Panc1 (cell line): ENCODE results near the gene TBC1D22B. TPM values are rescaled to one million over a fixed set of nuclear protein-coding genes. Genes with fewer than 3 reads are reported as not detected.

Experiments used
- ATAC-seq: fragments of 200-7000 bp; cut with Tn5 transposase; 2 replicates; pipeline ENCODE4 v1.9.1; 2020; ENCODE audit warnings: mild to moderate bottlenecking, moderate library complexity
- BruUV-seq: library from RNA; stranded (reverse); fragments of 400-500 nt; replicated peaks from 2 replicates; lab custom pipeline; 2021; lab: Mats Ljungman, UMichigan
- CTCF ChIA-PET: fragments of 300-600 bp; sonication (Branson Sonifier 250); formaldehyde crosslinking; loops from one replicate; lab custom pipeline; 2022; ENCODE audit warnings: antibody characterized with exemption; lab: Charles Lee
- POLR2A ChIA-PET: fragments of 300-600 bp; sonication (Branson Sonifier 250); formaldehyde crosslinking; loops from one replicate; lab custom pipeline; 2022; ENCODE audit warnings: antibody characterized with exemption; lab: Charles Lee
- DNase-seq: peaks from one replicate; pipeline ENCODE4 v3.0.0-alpha.2; 2010; ENCODE audit warnings: low read depth, low spot score
- H3K27ac ChIP-seq: 2 replicates; pipeline ENCODE4 v1.5.1; 2011; ENCODE audit warnings: mild to moderate bottlenecking, low read length, inconsistent platforms
- H3K27me3 ChIP-seq: fragments of 200-500 bp; sonication (Bioruptor generic); 2 replicates; pipeline ENCODE4 v1.6.0; 2014; ENCODE audit warnings: low read length, inconsistent platforms; ENCODE audit not compliant: control insufficient read depth, insufficient read depth
- H3K36me3 ChIP-seq: fragments of 200-500 bp; sonication (Bioruptor generic); 2 replicates; pipeline ENCODE4 v1.5.1; 2014; ENCODE audit warnings: inconsistent platforms, mild to moderate bottlenecking, low read length, moderate library complexity; ENCODE audit not compliant: control insufficient read depth, insufficient read depth
- H3K4me1 ChIP-seq: 2 replicates; pipeline ENCODE4 v1.5.1; 2011; ENCODE audit warnings: inconsistent platforms, mild to moderate bottlenecking, low read length, moderate library complexity; ENCODE audit not compliant: control insufficient read depth, insufficient read depth
- H3K4me3 ChIP-seq, 2 experiments: 2 replicates each; pipeline ENCODE4 v1.5.1; 2011 to 2012; ENCODE audit warnings: low read depth in 2 of 2, low read length in 2 of 2, mild to moderate bottlenecking in 2 of 2, inconsistent platforms in 1 of 2, moderate library complexity in 1 of 2
- H3K9me3 ChIP-seq: fragments of 200-500 bp; sonication (Bioruptor generic); 2 replicates; pipeline ENCODE4 v1.5.1; 2014; ENCODE audit warnings: low read depth, mild to moderate bottlenecking, inconsistent platforms, low read length, moderate library complexity; ENCODE audit not compliant: control insufficient read depth, insufficient read depth
- CTCF ChIP-seq: fragments of 450-650 bp; IDR thresholded peaks from 2 replicates; pipeline ENCODE4 v1.5.1; 2017; ENCODE audit warnings: mild to moderate bottlenecking
- POLR2AphosphoS5 ChIP-seq: IDR thresholded peaks from 2 replicates; pipeline ENCODE4 v1.6.1; 2012; ENCODE audit warnings: mild to moderate bottlenecking, low read depth, low read length, moderate library complexity
- REST ChIP-seq, 2 experiments: IDR thresholded peaks; 2 replicates each; pipeline ENCODE4 v1.6.1; 2011 to 2012; ENCODE audit warnings: low read depth in 2 of 2, control low read depth in 1 of 2, low read length in 1 of 2, mild to moderate bottlenecking in 1 of 2, moderate library complexity in 1 of 2; ENCODE audit not compliant: insufficient read depth in 1 of 2
- SIN3A ChIP-seq: IDR thresholded peaks from 2 replicates; pipeline ENCODE4 v1.6.1; 2012; ENCODE audit warnings: low read depth, mild to moderate bottlenecking, low read length, moderate library complexity, borderline replicate concordance; ENCODE audit not compliant: insufficient read depth
- TCF7L2 ChIP-seq: IDR thresholded peaks from 2 replicates; pipeline ENCODE4 v1.6.1; 2011; ENCODE audit warnings: mild to moderate bottlenecking, low read depth, low read length, inconsistent platforms
- in situ Hi-C: cut with HindIII; loops from 2 replicates; pipeline ENCODE4 v1.10.0; 2016; ENCODE audit warnings: low sequenced_read_pairs, low pct_unique_long_range_greater_than_20kb
- intact Hi-C: fragments of 100-400 bp; cut with micrococcal nuclease; formaldehyde crosslinking; loops from one replicate; pipeline ENCODE4 v1.10.0; 2022; ENCODE audit not compliant: unreplicated experiment
- total RNA-seq: library from RNA; stranded (reverse); gene quantifications from one replicate; pipeline ENCODE4 v1.2.1, GENCODE V29; 2021; ENCODE audit not compliant: unreplicated experiment

The TBC1D22B gene
- total RNA-seq, 1 experiment from 2014 or later, result 13.0 TPM

- in situ Hi-C loops, result no loop called here
- DNase-seq (no peak), ATAC-seq (no peak)
Observed at GRCh38 chr6:37288247-37288646, 30.7 kb downstream of the TBC1D22B start.

GRCh38 chr6:37289931-37290330, 32.4 kb downstream of the TBC1D22B start:
- Histone ChIP-seq H3K27me3 (no peaks in the 10 kb centered on the region), H3K27ac (no peak overlapping the region), H3K4me3 (no peak overlapping the region), H3K4me1 (no peaks in the 10 kb centered on the region), H3K9me3 (no peaks in the 10 kb centered on the region), H3K36me3 (0 out of 2 replicates have a peak, but pooled peaks cover 2% of the 10 kb centered on the region)
- no peak for ATAC-seq
- DNase-seq, result no peak
- POLR2A ChIA-PET, result no interaction called here
- CTCF ChIA-PET, result no interaction called here
- in situ Hi-C loops, result no loop called here
- no TSS peak for BruUV-seq
- intact Hi-C loops, result no loop called here
- no peak for TF ChIP-seq REST (IDR thresholded peaks at IDR 0.05; ENCODE audit: insufficient read depth in 1 of 2, low read depth in 2 of 2, low read length in 1 of 2)
- TF ChIP-seq SIN3A, result no peak
- no peak for TF ChIP-seq TCF7L2

More at GRCh38 chr6:37288247-37288646, 30.7 kb downstream of the TBC1D22B start:
- ChIA-PET POLR2A (no interaction called here), CTCF (no interaction called here)
- no TSS peak for BruUV-seq
- intact Hi-C loops, result no loop called here
- Histone ChIP-seq H3K27ac (no peak overlapping the region), H3K9me3 (no peaks in the 10 kb centered on the region), H3K27me3 (no peaks in the 10 kb centered on the region), H3K4me3 (no peak overlapping the region), H3K36me3 (peaks cover 5% of the 10 kb centered on the region; the same call in 1 of the 2 replicates), H3K4me1 (no peaks in the 10 kb centered on the region)
- no peak for TF ChIP-seq POLR2AphosphoS5
- TF ChIP-seq CTCF, result no peak
- TF ChIP-seq TCF7L2, result no peak
- no peak for TF ChIP-seq REST (IDR thresholded peaks at IDR 0.05; ENCODE audit: insufficient read depth in 1 of 2, low read depth in 2 of 2, low read length in 1 of 2)
- no peak for TF ChIP-seq SIN3A
